ENCODE data around the gene CNKSR3.

Gene CNKSR3

GRCh38 chr6:154491567-154492470 lies 18.7 kb downstream of the CNKSR3 start:
- H3K4me3 ChIP-seq (ENCODE audit: low read length) = no peak overlapping the region
- no peaks in the 10 kb centered on the region for H3K9me3 ChIP-seq (ENCODE audit: low read length)
- no peaks in the 10 kb centered on the region for H3K36me3 ChIP-seq (ENCODE audit: insufficient read depth, low read length)
- no peak overlapping the region for H2AFZ ChIP-seq (ENCODE audit: low read depth, low read length)
- no peaks in the 10 kb centered on the region for H3K27me3 ChIP-seq (ENCODE audit: insufficient read depth, low read length)
- peaks cover 3% of the 10 kb centered on the region for H3K4me1 ChIP-seq (ENCODE audit: insufficient read depth, low read length)

GRCh38 chr6:154489822-154490221 lies 20.7 kb downstream of the CNKSR3 start:
- no peaks in the 10 kb centered on the region for H3K36me3 ChIP-seq (ENCODE audit: insufficient read depth, low read length)

GRCh38 chr6:154488802-154489437 lies 21.6 kb downstream of the CNKSR3 start:
- Histone ChIP-seq H3K36me3 (ENCODE audit: insufficient read depth, low read length) (no peaks in the 10 kb centered on the region), H3K4me1 (ENCODE audit: insufficient read depth, low read length) (peaks cover 3% of the 10 kb centered on the region)

More at GRCh38 chr6:154489822-154490221, 20.7 kb downstream of the CNKSR3 start:
- Histone ChIP-seq H2AFZ (ENCODE audit: low read depth, low read length) (no peak overlapping the region), H3K4me3 (ENCODE audit: low read length) (no peak overlapping the region), H3K9me3 (ENCODE audit: low read length) (no peaks in the 10 kb centered on the region), H3K4me1 (ENCODE audit: insufficient read depth, low read length) (peaks cover 3% of the 10 kb centered on the region), H3K27me3 (ENCODE audit: insufficient read depth, low read length) (no peaks in the 10 kb centered on the region)

GRCh38 chr6:154488248-154488593 lies 22.3 kb downstream of the CNKSR3 start:
- H3K4me3 ChIP-seq (ENCODE audit: low read length) = no peak overlapping the region
- H3K27me3 ChIP-seq (ENCODE audit: insufficient read depth, low read length) = no peaks in the 10 kb centered on the region
- H2AFZ ChIP-seq (ENCODE audit: low read depth, low read length) = no peak overlapping the region
- H3K4me1 ChIP-seq (ENCODE audit: insufficient read depth, low read length) = peaks cover 3% of the 10 kb centered on the region
- no peaks in the 10 kb centered on the region for H3K9me3 ChIP-seq (ENCODE audit: low read length)
- H3K36me3 ChIP-seq (ENCODE audit: insufficient read depth, low read length) = no peaks in the 10 kb centered on the region

More at GRCh38 chr6:154488802-154489437, 21.6 kb downstream of the CNKSR3 start:
- Histone ChIP-seq H3K4me3 (ENCODE audit: low read length) (no peak overlapping the region), H2AFZ (ENCODE audit: low read depth, low read length) (no peak overlapping the region), H3K27me3 (ENCODE audit: insufficient read depth, low read length) (no peaks in the 10 kb centered on the region), H3K9me3 (ENCODE audit: low read length) (no peaks in the 10 kb centered on the region)

- Histone ChIP-seq H3K4me1 (ENCODE audit: insufficient read depth, low read length) (peaks cover 3% of the 10 kb centered on the region), H2AFZ (ENCODE audit: low read depth, low read length) (no peak overlapping the region), H3K27me3 (ENCODE audit: insufficient read depth, low read length) (no peaks in the 10 kb centered on the region), H3K4me3 (ENCODE audit: low read length) (no peak overlapping the region), H3K36me3 (ENCODE audit: insufficient read depth, low read length) (no peaks in the 10 kb centered on the region), H3K9me3 (ENCODE audit: low read length) (no peaks in the 10 kb centered on the region)
Observed at GRCh38 chr6:154487367-154488247, 22.9 kb downstream of the CNKSR3 start.

GRCh38 chr6:154485815-154486214 lies 24.7 kb downstream of the CNKSR3 start:
- Histone ChIP-seq H2AFZ (ENCODE audit: low read depth, low read length) (no peak overlapping the region), H3K27me3 (ENCODE audit: insufficient read depth, low read length) (no peaks in the 10 kb centered on the region), H3K36me3 (ENCODE audit: insufficient read depth, low read length) (no peaks in the 10 kb centered on the region), H3K4me3 (ENCODE audit: low read length) (no peak overlapping the region), H3K4me1 (ENCODE audit: insufficient read depth, low read length) (peaks cover 9% of the 10 kb centered on the region), H3K9me3 (ENCODE audit: low read length) (no peaks in the 10 kb centered on the region)

GRCh38 chr6:154484942-154485341 lies 25.5 kb downstream of the CNKSR3 start:
- H3K36me3 ChIP-seq (ENCODE audit: insufficient read depth, low read length) = no peaks in the 10 kb centered on the region
- peaks cover 9% of the 10 kb centered on the region for H3K4me1 ChIP-seq (ENCODE audit: insufficient read depth, low read length)
- no peak overlapping the region for H3K4me3 ChIP-seq (ENCODE audit: low read length)
- H2AFZ ChIP-seq (ENCODE audit: low read depth, low read length) = no peak overlapping the region
- H3K9me3 ChIP-seq (ENCODE audit: low read length) = no peaks in the 10 kb centered on the region
- no peaks in the 10 kb centered on the region for H3K27me3 ChIP-seq (ENCODE audit: insufficient read depth, low read length)

GRCh38 chr6:154482858-154483257 lies 27.6 kb downstream of the CNKSR3 start:
- Histone ChIP-seq H3K27me3 (ENCODE audit: insufficient read depth, low read length) (no peaks in the 10 kb centered on the region), H3K4me1 (ENCODE audit: insufficient read depth, low read length) (peaks cover 25% of the 10 kb centered on the region), H3K9me3 (ENCODE audit: low read length) (no peaks in the 10 kb centered on the region), H3K4me3 (ENCODE audit: low read length) (no peak overlapping the region), H2AFZ (ENCODE audit: low read depth, low read length) (no peak overlapping the region), H3K36me3 (ENCODE audit: insufficient read depth, low read length) (no peaks in the 10 kb centered on the region)

- Histone ChIP-seq H3K9me3 (ENCODE audit: low read length) (no peaks in the 10 kb centered on the region), H2AFZ (ENCODE audit: low read depth, low read length) (no peak overlapping the region), H3K4me1 (ENCODE audit: insufficient read depth, low read length) (peaks cover 25% of the 10 kb centered on the region), H3K27me3 (ENCODE audit: insufficient read depth, low read length) (no peaks in the 10 kb centered on the region), H3K36me3 (ENCODE audit: insufficient read depth, low read length) (no peaks in the 10 kb centered on the region), H3K4me3 (ENCODE audit: low read length) (no peak overlapping the region)
Observed at GRCh38 chr6:154481521-154482013, 28.9 kb downstream of the CNKSR3 start.

- Histone ChIP-seq H3K4me1 (ENCODE audit: insufficient read depth, low read length) (peaks cover 25% of the 10 kb centered on the region), H3K36me3 (ENCODE audit: insufficient read depth, low read length) (no peaks in the 10 kb centered on the region), H3K27me3 (ENCODE audit: insufficient read depth, low read length) (no peaks in the 10 kb centered on the region), H3K9me3 (ENCODE audit: low read length) (no peaks in the 10 kb centered on the region), H2AFZ (ENCODE audit: low read depth, low read length) (no peak overlapping the region), H3K4me3 (ENCODE audit: low read length) (no peak overlapping the region)
Observed at GRCh38 chr6:154479771-154480639, 30.5 kb downstream of the CNKSR3 start.

GRCh38 chr6:154479351-154479769 lies 31.1 kb downstream of the CNKSR3 start:
- no peak overlapping the region for H2AFZ ChIP-seq (ENCODE audit: low read depth, low read length)
- H3K27me3 ChIP-seq (ENCODE audit: insufficient read depth, low read length) = no peaks in the 10 kb centered on the region
- no peaks in the 10 kb centered on the region for H3K9me3 ChIP-seq (ENCODE audit: low read length)
- no peaks in the 10 kb centered on the region for H3K36me3 ChIP-seq (ENCODE audit: insufficient read depth, low read length)
- no peak overlapping the region for H3K4me3 ChIP-seq (ENCODE audit: low read length)
- peaks cover 25% of the 10 kb centered on the region for H3K4me1 ChIP-seq (ENCODE audit: insufficient read depth, low read length)

- H3K27me3 ChIP-seq (ENCODE audit: insufficient read depth, low read length) = no peaks in the 10 kb centered on the region
- H3K36me3 ChIP-seq (ENCODE audit: insufficient read depth, low read length) = no peaks in the 10 kb centered on the region
- H3K4me1 ChIP-seq (ENCODE audit: insufficient read depth, low read length) = peaks cover 25% of the 10 kb centered on the region
- H2AFZ ChIP-seq (ENCODE audit: low read depth, low read length) = no peak overlapping the region
- H3K4me3 ChIP-seq (ENCODE audit: low read length) = no peak overlapping the region
- H3K9me3 ChIP-seq (ENCODE audit: low read length) = no peaks in the 10 kb centered on the region
Observed at GRCh38 chr6:154478701-154479060, 31.8 kb downstream of the CNKSR3 start.
